NCI-H82 treated with DMSO at 0.1 percent for 48 hours (cell line): ENCODE data around the gene CYTH1.

Experiments
- DNase-seq: peaks from one replicate; lab custom pipeline; 2025; ENCODE audit not compliant: unreplicated experiment; lab: John Stamatoyannopoulos, UW

CYTH1 gene

GRCh38 chr17:78789149-78789662 is 7.1 kb upstream of the CYTH1 start:
- DNase-seq, result no peak

- DNase-seq, result no peak
These were observed 6.4 kb upstream of the CYTH1 start for GRCh38 chr17:78788451-78788850.

- no peak for DNase-seq
These were observed 5.4 kb upstream of the CYTH1 start for GRCh38 chr17:78787444-78787843.

GRCh38 chr17:78785663-78786057 is 3.6 kb upstream of the CYTH1 start:
- DNase-seq, result no peak

GRCh38 chr17:78785011-78785662 is 3.1 kb upstream of the CYTH1 start:
- DNase-seq, result no peak

DNA sequence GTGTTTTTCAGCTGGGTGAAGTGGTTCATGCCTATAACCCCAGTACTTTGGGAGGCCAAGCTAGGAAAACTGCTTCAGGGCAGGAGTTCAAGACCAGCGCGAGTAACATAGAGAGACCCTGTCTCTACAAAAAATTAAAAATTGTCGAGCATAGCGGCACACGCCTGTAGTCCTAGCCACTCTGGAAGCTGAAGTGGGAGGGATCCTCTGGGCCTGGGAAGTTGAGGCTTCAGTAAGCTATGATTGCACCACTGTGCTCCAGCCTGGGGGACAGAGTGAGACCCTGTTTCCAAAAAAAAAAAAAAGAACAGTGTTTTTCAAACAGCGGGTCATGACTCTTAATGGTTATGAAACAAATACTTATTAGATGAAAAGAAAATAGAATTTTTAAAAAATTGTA is 2.3 kb upstream of the CYTH1 start:
- DNase-seq, result no peak

GRCh38 chr17:78783711-78784324 is 1.7 kb upstream of the CYTH1 start:
- DNase-seq, result peak; percentile 95

GRCh38 chr17:78781104-78781892 is 775 bp downstream of the CYTH1 start:
- no peak for DNase-seq

GRCh38 chr17:78780335-78780734 is 1.7 kb downstream of the CYTH1 start:
- DNase-seq, result no peak

- no peak for DNase-seq
These were observed 2.2 kb downstream of the CYTH1 start for GRCh38 chr17:78779850-78780249.

GRCh38 chr17:78779286-78779651 is 2.8 kb downstream of the CYTH1 start:
- peak; percentile 58 for DNase-seq

DNA sequence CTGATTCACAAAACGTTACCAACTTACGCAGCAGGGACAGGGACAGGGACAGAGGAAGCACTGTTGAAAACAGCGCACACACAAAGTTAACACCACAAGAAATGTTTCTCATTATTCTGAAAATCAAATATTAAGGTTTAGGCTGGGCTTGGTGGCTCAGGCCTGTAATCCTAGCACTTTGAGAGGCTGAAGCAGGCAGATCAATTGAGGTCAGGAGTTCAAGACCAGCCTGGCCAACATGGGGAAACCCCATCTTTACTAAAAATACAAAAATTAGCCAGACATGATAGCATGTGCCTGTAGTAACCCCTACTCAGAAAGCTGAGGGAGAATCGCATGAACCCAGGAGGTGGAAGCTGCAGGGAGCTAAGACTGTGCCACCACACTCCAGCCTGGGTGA is 4.2 kb downstream of the CYTH1 start:
- DNase-seq, result no peak

DNA sequence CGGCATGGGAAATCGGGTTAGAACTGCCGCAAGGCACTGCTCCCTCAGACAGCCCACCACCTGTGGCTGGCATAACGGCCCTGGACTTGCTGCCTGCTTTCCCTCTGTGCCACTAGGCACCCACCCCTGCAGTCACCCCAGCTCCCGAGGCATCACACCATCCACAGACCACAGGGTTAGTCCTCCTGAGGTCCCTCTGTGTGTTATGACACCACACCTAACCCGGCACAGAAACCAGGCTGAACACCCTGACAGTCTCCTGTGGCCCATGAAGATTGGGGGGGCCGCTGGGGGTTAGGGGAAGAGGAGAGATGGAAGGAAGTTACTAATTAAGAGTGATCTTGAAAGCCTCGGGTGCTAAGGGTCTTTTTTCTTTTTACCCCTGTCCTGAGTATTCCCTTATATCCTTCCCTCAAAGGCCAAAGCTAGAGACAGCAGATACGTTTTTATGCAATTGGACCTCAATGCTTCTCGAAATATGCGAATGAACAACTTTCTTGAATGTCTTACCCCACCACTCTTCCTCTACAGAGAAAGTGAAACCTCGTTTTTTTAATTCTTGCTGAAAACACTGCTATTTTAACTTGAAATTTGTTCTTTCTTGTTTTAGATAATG is 7.0 kb downstream of the CYTH1 start:
- DNase-seq, result no peak

GRCh38 chr17:78774453-78774852 is 7.6 kb downstream of the CYTH1 start:
- DNase-seq, result no peak

DNA sequence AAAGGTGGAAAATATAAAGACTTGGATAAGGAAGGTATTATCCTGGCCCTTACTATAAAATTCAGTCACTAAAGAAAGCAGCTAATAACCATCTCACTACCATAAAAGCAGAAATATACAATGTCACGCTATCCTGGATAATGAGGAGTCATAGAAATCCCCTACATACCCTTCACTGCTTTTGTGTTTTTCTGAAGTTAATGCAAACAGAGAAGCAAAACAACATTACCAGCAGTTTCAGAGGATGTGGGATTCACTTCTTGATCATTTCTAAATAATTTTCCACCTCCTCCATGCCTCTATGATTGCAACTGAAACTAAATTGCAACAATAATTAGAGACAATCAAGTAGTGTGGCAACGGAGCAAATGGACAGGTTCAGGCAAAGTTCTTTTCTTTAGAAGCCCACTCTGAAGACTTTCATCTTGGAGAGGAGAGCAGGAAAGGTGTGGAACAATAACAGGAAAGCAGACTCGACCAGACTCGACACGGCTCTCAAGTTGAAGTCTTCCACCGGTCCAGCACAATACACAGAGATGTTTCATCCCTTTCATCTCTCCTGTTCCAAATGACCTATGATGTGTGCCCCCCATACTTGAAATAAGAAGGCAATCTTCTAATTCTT is 10.2 kb downstream of the CYTH1 start:
- no peak for DNase-seq

DNA sequence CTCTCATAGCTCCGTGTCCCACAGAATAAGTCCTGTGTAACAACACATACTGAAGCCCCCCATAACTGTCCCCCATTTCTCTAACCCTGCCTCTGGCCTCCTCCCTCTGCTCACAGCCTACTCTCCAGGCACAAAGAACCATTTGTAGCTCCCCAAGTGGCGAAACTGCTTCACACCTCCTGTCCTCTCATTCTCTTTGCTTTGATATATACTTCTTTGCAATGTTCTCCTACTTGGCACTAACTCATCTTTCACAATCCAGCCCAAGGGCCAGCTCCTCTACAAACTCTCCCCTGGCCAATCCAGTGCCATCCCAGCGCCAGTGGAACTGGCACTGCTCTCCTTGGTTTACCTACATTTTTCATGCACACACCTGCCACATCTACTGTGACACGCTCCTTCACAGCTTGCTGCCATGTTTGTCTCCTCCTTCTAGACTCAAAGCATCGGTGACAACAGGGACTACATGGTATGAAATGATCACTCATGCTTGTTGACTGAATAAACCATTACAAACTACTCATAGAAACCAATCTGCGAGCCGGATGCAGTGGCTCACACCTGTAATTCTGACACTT is 12.8 kb downstream of the CYTH1 start:
- DNase-seq, result no peak

DNA sequence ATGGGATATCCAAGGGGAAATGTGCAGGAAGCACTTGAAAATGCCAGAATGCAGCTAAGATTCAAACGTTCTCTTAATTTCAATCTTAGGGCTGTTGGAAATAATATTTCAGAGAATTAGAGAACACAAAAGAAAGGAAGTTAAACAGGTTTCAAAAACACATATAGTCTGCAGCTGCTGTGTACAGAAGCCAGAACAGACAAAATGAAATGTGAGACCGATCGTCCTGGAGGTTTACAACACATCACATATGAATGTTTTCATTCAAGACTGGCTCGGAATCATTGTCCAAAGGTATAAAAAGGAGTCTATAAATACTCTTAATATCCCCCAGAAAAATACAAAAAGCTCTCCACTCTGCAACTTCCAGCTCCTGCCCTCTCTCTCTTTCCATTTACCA is 14.3 kb downstream of the CYTH1 start:
- no peak for DNase-seq

GRCh38 chr17:78766743-78767294 is 15.3 kb downstream of the CYTH1 start:
- DNase-seq, result no peak

- no peak for DNase-seq
These were observed 15.8 kb downstream of the CYTH1 start for GRCh38 chr17:78766225-78766624.

DNA sequence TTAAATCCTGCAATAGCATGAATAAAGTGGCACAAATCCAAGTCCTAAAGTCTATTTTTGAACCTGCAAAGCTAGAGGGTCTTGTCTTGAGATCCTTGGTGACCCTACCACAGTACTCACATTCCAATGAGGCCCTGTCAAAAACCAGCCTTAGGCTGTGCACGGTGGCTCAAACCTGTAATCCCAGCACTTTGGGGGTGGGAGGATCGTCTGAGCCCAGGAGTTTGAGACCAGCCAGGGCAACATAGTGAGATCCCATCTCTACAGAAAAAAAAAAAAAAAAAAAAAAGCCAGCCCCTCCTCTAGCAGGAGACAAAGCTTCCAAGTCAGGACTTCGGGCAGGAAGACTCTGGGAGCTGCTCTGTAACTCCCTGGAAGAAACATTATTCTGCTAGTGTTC is 16.3 kb downstream of the CYTH1 start:
- DNase-seq, result no peak

GRCh38 chr17:78764871-78765270 is 17.2 kb downstream of the CYTH1 start:
- no peak for DNase-seq
